ENCODE measurements around the gene LIPC.

The LIPC gene

DNA sequence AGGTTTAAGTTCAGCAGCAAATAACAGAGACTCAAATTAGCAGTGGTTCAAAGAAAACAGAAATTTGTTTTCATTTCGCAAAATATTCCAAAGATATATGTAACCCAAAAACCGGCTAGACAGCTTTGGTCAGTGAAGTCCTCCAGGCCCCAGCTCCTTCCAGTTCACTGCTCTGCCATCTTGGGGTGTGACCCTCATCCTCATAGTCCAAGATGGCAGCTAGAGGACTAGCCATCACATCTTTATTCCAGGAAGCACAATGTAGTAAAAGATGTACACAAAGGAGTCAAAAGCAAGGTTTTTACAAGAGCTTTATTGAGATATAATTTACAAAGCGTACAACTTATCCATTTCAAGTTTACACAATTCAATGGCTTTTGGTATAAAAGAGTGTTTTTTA is 107.1 kb downstream of the LIPC start:
- no peak overlapping the region for H2BK15ac ChIP-seq (ENCODE audit: low read length)
- H2BK12ac ChIP-seq (ENCODE audit: low read length), result no peak overlapping the region
- H3K18ac ChIP-seq (ENCODE audit: low read length), result no peak overlapping the region
- H3K9me3 ChIP-seq (replicated peaks in 1 of 2; ENCODE audit: control insufficient read depth in 2 of 2, insufficient read depth in 1 of 2, low read depth in 1 of 2, low read length in 2 of 2), result no peaks in the 10 kb centered on the region
- no CpG with 5 or more reads among the region's 3 CpGs for WGBS, 2 donors (ENCODE audit: extremely low coverage in 2 of 2, insufficient read length in 2 of 2, insufficient replicate concordance in 1 of 2)
- no peak for DNase-seq (ENCODE audit: low spot score)
- no peak overlapping the region for H4K91ac ChIP-seq (ENCODE audit: low read depth, low read length, poor library complexity)
- no peaks in the 10 kb centered on the region for H3K36me3 ChIP-seq (replicated peaks in 1 of 2; ENCODE audit: control insufficient read depth in 2 of 2, insufficient read depth in 2 of 2, low read length in 2 of 2)
- no peak overlapping the region for H2AK5ac ChIP-seq (ENCODE audit: low read depth, low read length)
- H3K4ac ChIP-seq (ENCODE audit: low read length), result no peak overlapping the region
- H3K23ac ChIP-seq (ENCODE audit: low read depth, low read length, poor library complexity), result no peak overlapping the region
- H3K9ac ChIP-seq (ENCODE audit: low read depth, low read length, poor library complexity), result no peak overlapping the region
- H2BK5ac ChIP-seq (ENCODE audit: low read length), result no peak overlapping the region
- H3K27ac ChIP-seq (replicated peaks; ENCODE audit: low read length), result no peak overlapping the region
- no peaks in the 10 kb centered on the region for H3K79me1 ChIP-seq (ENCODE audit: low read depth, low read length)
- no peak overlapping the region for H3K14ac ChIP-seq (ENCODE audit: low read length)
- no peak overlapping the region for H3K4me2 ChIP-seq (ENCODE audit: insufficient read depth, low read length, poor library complexity, severe bottlenecking)
- H3K4me1 ChIP-seq (ENCODE audit: control insufficient read depth in 2 of 2, insufficient read depth in 1 of 2, low read depth in 1 of 2, low read length in 2 of 2), result peaks cover 5 to 20% of the 10 kb centered on the region in 2 donors
- no peak overlapping the region for H2AFZ ChIP-seq (ENCODE audit: low read length)
- no peak overlapping the region for H4K8ac ChIP-seq (ENCODE audit: low read depth, low read length)
- H3K27me3 ChIP-seq (ENCODE audit: control insufficient read depth in 3 of 3, insufficient read depth in 3 of 3, low read depth in 1 of 3, low read length in 3 of 3), result no peaks in the 10 kb centered on the region
- no peak overlapping the region for H3K4me3 ChIP-seq (ENCODE audit: low read length in 2 of 2)
- H2BK120ac ChIP-seq (ENCODE audit: low read depth, low read length), result no peak overlapping the region

DNA sequence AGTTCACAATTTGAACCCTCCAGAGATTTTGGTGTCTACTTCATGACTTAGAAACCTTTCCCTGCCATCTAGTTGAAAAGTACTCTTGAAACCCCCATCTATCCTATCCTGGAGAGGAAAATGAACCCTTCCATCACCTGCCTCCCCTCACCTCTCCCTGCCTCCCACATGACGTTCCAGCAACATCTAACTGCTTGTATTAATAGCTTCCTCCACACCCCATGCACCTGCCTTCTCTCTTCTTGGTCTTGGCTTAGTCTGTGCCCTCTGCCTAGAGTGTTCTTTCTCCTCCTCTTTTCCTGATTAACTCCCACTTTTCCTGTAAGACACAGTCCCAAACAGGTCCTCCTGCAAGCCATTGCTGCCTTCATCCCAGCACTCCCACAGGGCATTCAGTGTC is 107.8 kb downstream of the LIPC start:
- H3K4me2 ChIP-seq (ENCODE audit: insufficient read depth, low read length, poor library complexity, severe bottlenecking), result no peak overlapping the region
- H2AK5ac ChIP-seq (ENCODE audit: low read depth, low read length), result no peak overlapping the region
- H3K79me1 ChIP-seq (ENCODE audit: low read depth, low read length), result no peaks in the 10 kb centered on the region
- H4K8ac ChIP-seq (ENCODE audit: low read depth, low read length), result no peak overlapping the region
- no peak overlapping the region for H3K4me3 ChIP-seq (ENCODE audit: low read length in 2 of 2)
- H2AFZ ChIP-seq (ENCODE audit: low read length), result no peak overlapping the region
- no peaks in the 10 kb centered on the region for H3K36me3 ChIP-seq (replicated peaks in 1 of 2; ENCODE audit: control insufficient read depth in 2 of 2, insufficient read depth in 2 of 2, low read length in 2 of 2)
- H3K9me3 ChIP-seq (replicated peaks in 1 of 2; ENCODE audit: control insufficient read depth in 2 of 2, insufficient read depth in 1 of 2, low read depth in 1 of 2, low read length in 2 of 2), result no peaks in the 10 kb centered on the region
- peaks cover 5 to 20% of the 10 kb centered on the region in 2 donors for H3K4me1 ChIP-seq (ENCODE audit: control insufficient read depth in 2 of 2, insufficient read depth in 1 of 2, low read depth in 1 of 2, low read length in 2 of 2)
- H4K91ac ChIP-seq (ENCODE audit: low read depth, low read length, poor library complexity), result no peak overlapping the region
- no peak overlapping the region for H2BK12ac ChIP-seq (ENCODE audit: low read length)
- H3K14ac ChIP-seq (ENCODE audit: low read length), result no peak overlapping the region
- DNase-seq (ENCODE audit: low spot score), result no peak
- no peak overlapping the region for H2BK120ac ChIP-seq (ENCODE audit: low read depth, low read length)
- H3K27me3 ChIP-seq (ENCODE audit: control insufficient read depth in 3 of 3, insufficient read depth in 3 of 3, low read depth in 1 of 3, low read length in 3 of 3), result no peaks in the 10 kb centered on the region
- no peak overlapping the region for H3K18ac ChIP-seq (ENCODE audit: low read length)
- no peak overlapping the region for H3K23ac ChIP-seq (ENCODE audit: low read depth, low read length, poor library complexity)
- H2BK5ac ChIP-seq (ENCODE audit: low read length), result no peak overlapping the region
- H3K9ac ChIP-seq (ENCODE audit: low read depth, low read length, poor library complexity), result no peak overlapping the region
- no peak overlapping the region for H2BK15ac ChIP-seq (ENCODE audit: low read length)
- no peak overlapping the region for H3K27ac ChIP-seq (replicated peaks; ENCODE audit: low read length)
- no CpG with 5 or more reads among the region's 1 CpG for WGBS, 2 donors (ENCODE audit: extremely low coverage in 2 of 2, insufficient read length in 2 of 2, insufficient replicate concordance in 1 of 2)
- H3K4ac ChIP-seq (ENCODE audit: low read length), result no peak overlapping the region

DNA sequence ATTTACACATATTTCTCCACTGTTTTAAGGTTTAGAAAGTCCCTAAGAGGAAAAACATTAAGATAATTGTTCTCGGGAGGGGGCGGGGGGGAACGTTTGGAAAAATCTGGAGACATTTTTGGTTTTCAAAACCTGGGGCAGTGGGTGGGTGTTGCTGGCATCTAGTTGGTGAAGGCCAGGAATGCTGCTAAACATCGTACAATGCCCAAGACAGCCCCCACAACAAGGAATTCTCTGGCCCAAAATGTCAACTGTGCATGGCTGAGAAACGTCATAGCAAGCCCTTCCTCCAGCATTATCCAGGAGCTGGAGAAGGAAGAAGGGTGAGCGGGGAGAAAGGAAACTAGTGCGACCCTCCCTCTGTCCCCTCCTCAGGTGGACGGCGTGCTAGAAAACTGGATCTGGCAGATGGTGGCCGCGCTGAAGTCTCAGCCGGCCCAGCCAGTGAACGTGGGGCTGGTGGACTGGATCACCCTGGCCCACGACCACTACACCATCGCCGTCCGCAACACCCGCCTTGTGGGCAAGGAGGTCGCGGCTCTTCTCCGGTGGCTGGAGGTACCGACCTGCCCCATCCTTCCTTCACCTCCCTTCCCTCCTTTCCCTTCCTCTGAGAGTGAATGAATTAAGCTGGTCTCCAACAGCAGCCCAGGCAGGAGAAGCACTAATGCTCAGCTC is 109.8 kb downstream of the LIPC start:
- H3K18ac ChIP-seq (ENCODE audit: low read length), result peak overlapping the region; percentile 49
- H3K4me1 ChIP-seq (ENCODE audit: control insufficient read depth in 2 of 2, insufficient read depth in 1 of 2, low read depth in 1 of 2, low read length in 2 of 2), result peaks cover 5 to 13% of the 10 kb centered on the region in 2 donors
- peak overlapping the region; percentile 60 for H2BK15ac ChIP-seq (ENCODE audit: low read length)
- H3K4me2 ChIP-seq (ENCODE audit: insufficient read depth, low read length, poor library complexity, severe bottlenecking), result no peak overlapping the region
- no peak overlapping the region for H3K4me3 ChIP-seq (ENCODE audit: low read length in 2 of 2)
- H3K36me3 ChIP-seq (replicated peaks in 1 of 2; ENCODE audit: control insufficient read depth in 2 of 2, insufficient read depth in 2 of 2, low read length in 2 of 2), result no peaks in the 10 kb centered on the region
- H2BK12ac ChIP-seq (ENCODE audit: low read length), result no peak overlapping the region
- no peak overlapping the region for H4K91ac ChIP-seq (ENCODE audit: low read depth, low read length, poor library complexity)
- H3K79me1 ChIP-seq (ENCODE audit: low read depth, low read length), result no peaks in the 10 kb centered on the region
- no peak overlapping the region for H2AK5ac ChIP-seq (ENCODE audit: low read depth, low read length)
- no peak overlapping the region for H3K23ac ChIP-seq (ENCODE audit: low read depth, low read length, poor library complexity)
- no peak overlapping the region for H2AFZ ChIP-seq (ENCODE audit: low read length)
- no CpG with 5 or more reads among the region's 22 CpGs for WGBS, 2 donors (ENCODE audit: extremely low coverage in 2 of 2, insufficient read length in 2 of 2, insufficient replicate concordance in 1 of 2)
- H3K14ac ChIP-seq (ENCODE audit: low read length), result no peak overlapping the region
- no peak for DNase-seq (ENCODE audit: low spot score)
- H3K9me3 ChIP-seq (replicated peaks in 1 of 2; ENCODE audit: control insufficient read depth in 2 of 2, insufficient read depth in 1 of 2, low read depth in 1 of 2, low read length in 2 of 2), result no peaks in the 10 kb centered on the region
- H3K27me3 ChIP-seq (ENCODE audit: control insufficient read depth in 3 of 3, insufficient read depth in 3 of 3, low read depth in 1 of 3, low read length in 3 of 3), result no peaks in the 10 kb centered on the region
- H3K27ac ChIP-seq (replicated peaks; ENCODE audit: low read length), result no peak overlapping the region
- H4K8ac ChIP-seq (ENCODE audit: low read depth, low read length), result no peak overlapping the region
- no peak overlapping the region for H2BK120ac ChIP-seq (ENCODE audit: low read depth, low read length)
- no peak overlapping the region for H3K4ac ChIP-seq (ENCODE audit: low read length)
- H3K9ac ChIP-seq (ENCODE audit: low read depth, low read length, poor library complexity), result no peak overlapping the region
- no peak overlapping the region for H2BK5ac ChIP-seq (ENCODE audit: low read length)

DNA sequence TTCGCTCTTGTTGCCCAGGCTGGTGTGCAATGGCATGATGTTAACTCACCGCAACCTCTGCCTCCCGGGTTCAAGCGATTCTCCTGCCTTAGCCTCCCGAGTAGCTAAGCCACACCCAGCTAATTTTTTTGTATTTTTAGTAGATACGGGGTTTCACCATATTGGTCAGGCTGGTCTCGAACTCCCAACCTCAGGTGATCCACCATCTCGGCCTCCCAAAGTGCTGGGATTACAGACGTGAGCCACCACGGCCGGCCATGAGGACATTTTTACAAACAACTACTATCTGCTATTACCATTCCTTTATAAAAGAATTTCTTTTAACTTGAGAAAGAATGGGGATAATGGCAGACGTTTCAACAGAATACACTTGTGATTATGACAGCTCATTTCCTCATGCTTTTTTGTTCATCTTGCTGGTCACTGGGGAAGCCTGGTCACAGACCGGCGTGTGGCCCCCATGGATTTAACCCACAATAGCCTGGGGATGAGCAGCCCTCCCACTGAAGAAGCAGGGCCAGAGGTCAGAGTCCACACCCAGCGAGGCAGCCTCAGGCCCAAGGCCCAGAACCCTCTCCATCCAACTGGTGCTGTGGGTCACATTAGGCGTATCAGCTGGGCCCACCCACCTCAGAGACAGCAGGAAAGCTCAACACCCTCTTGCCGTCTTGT is 112.0 kb downstream of the LIPC start:
- Histone ChIP-seq H3K4me2 (ENCODE audit: insufficient read depth, low read length, poor library complexity, severe bottlenecking) (no peak overlapping the region), H4K91ac (ENCODE audit: low read depth, low read length, poor library complexity) (no peak overlapping the region), H4K8ac (ENCODE audit: low read depth, low read length) (no peak overlapping the region), H3K36me3 (replicated peaks in 1 of 2; ENCODE audit: control insufficient read depth in 2 of 2, insufficient read depth in 2 of 2, low read length in 2 of 2) (no peaks in the 10 kb centered on the region), H3K79me1 (ENCODE audit: low read depth, low read length) (no peaks in the 10 kb centered on the region), H3K4me1 (ENCODE audit: control insufficient read depth in 2 of 2, insufficient read depth in 1 of 2, low read depth in 1 of 2, low read length in 2 of 2) (peaks cover 0 to 5% of the 10 kb centered on the region in 2 donors), H3K9ac (ENCODE audit: low read depth, low read length, poor library complexity) (no peak overlapping the region), H3K18ac (ENCODE audit: low read length) (no peak overlapping the region), H3K14ac (ENCODE audit: low read length) (no peak overlapping the region), H2BK15ac (ENCODE audit: low read length) (no peak overlapping the region), H3K23ac (ENCODE audit: low read depth, low read length, poor library complexity) (no peak overlapping the region), H2BK12ac (ENCODE audit: low read length) (no peak overlapping the region), H2BK120ac (ENCODE audit: low read depth, low read length) (no peak overlapping the region), H2BK5ac (ENCODE audit: low read length) (no peak overlapping the region), H2AFZ (ENCODE audit: low read length) (no peak overlapping the region), H3K4me3 (ENCODE audit: low read length in 2 of 2) (no peak overlapping the region), H3K9me3 (replicated peaks in 1 of 2; ENCODE audit: control insufficient read depth in 2 of 2, insufficient read depth in 1 of 2, low read depth in 1 of 2, low read length in 2 of 2) (no peaks in the 10 kb centered on the region), H3K27ac (replicated peaks; ENCODE audit: low read length) (no peak overlapping the region), H3K27me3 (ENCODE audit: control insufficient read depth in 3 of 3, insufficient read depth in 3 of 3, low read depth in 1 of 3, low read length in 3 of 3) (no peaks in the 10 kb centered on the region), H2AK5ac (ENCODE audit: low read depth, low read length) (no peak overlapping the region), H3K4ac (ENCODE audit: low read length) (no peak overlapping the region)
- no CpG with 5 or more reads among the region's 17 CpGs for WGBS, 2 donors (ENCODE audit: extremely low coverage in 2 of 2, insufficient read length in 2 of 2, insufficient replicate concordance in 1 of 2)
- DNase-seq (ENCODE audit: low spot score), result no peak

Data from neuronal stem cell (in vitro differentiated cells).